HG03520 (cell line): ENCODE data around the gene VAC14.
"Not testable (repeated sequence)": the region's sequence is repeated elsewhere in the genome, so short reads cannot be mapped to it uniquely, and the experiment has no call there.

Experiments
- ATAC-seq: cut with Tn5 transposase; IDR thresholded peaks from one replicate; pipeline ENCODE4 v1.9.1; 2021; ENCODE audit warnings: mild to moderate bottlenecking, moderate library complexity; ENCODE audit not compliant: unreplicated experiment

The VAC14 gene

GRCh38 chr16:70800781-70801480, at the start of gene VAC14:
VAC14 (minus strand) TSS chr16:70801158; CDS start chr16:70800900, 258 bp downstream.
- ATAC-seq: peak; percentile 90

GRCh38 chr16:70823498-70824118, 22.6 kb upstream of the VAC14 start:
- ATAC-seq: not testable (repeated sequence)

- not testable (repeated sequence) for ATAC-seq
Observed at GRCh38 chr16:70822734-70823133, 21.8 kb upstream of the VAC14 start.

GRCh38 chr16:70818088-70818487, 17.1 kb upstream of the VAC14 start:
- not testable (repeated sequence) for ATAC-seq

GRCh38 chr16:70809392-70810060, 8.6 kb upstream of the VAC14 start:
- peak; percentile 72 for ATAC-seq

- ATAC-seq: no peak
Observed at GRCh38 chr16:70808371-70808770, 7.4 kb upstream of the VAC14 start.

- ATAC-seq: no peak
Observed at GRCh38 chr16:70805787-70806186, 4.8 kb upstream of the VAC14 start.

GRCh38 chr16:70805380-70805779, 4.4 kb upstream of the VAC14 start:
- no peak for ATAC-seq

- ATAC-seq: no peak
Observed at GRCh38 chr16:70804734-70805169, 3.8 kb upstream of the VAC14 start.

GRCh38 chr16:70804153-70804733, 3.3 kb upstream of the VAC14 start:
- ATAC-seq: no peak

GRCh38 chr16:70803319-70803718, 2.4 kb upstream of the VAC14 start:
- no peak for ATAC-seq

GRCh38 chr16:70801611-70802010, 653 bp upstream of the VAC14 start:
- no peak for ATAC-seq

- ATAC-seq: no peak
Observed at GRCh38 chr16:70800311-70800710, 647 bp downstream of the VAC14 start.

- ATAC-seq: no peak
Observed at GRCh38 chr16:70796301-70796700, 4.7 kb downstream of the VAC14 start.

GRCh38 chr16:70795296-70795912, 5.6 kb downstream of the VAC14 start:
- ATAC-seq: no peak

GRCh38 chr16:70793851-70794502, 7.0 kb downstream of the VAC14 start:
- peak; percentile 49 for ATAC-seq

GRCh38 chr16:70790815-70791214, 10.1 kb downstream of the VAC14 start:
- ATAC-seq: no peak

- no peak for ATAC-seq
Observed at GRCh38 chr16:70789595-70790447, 11.1 kb downstream of the VAC14 start.

GRCh38 chr16:70788668-70789594, 12.0 kb downstream of the VAC14 start:
- ATAC-seq: no peak
